Non-pigmented ciliary epithelial cell (primary cell): Measurements from ENCODE around the gene GLB1L3.
A peak's percentile ranks its signal among the peaks of the same experiment; 100 is the strongest.
"Not testable (repeated sequence)": the region's sequence is repeated elsewhere in the genome, so short reads cannot be mapped to it uniquely, and the experiment has no call there.

Experiments
- DNase-seq: peaks from one replicate; pipeline ENCODE4 v3.0.0-alpha.2; 2010; ENCODE audit warnings: low read depth

GLB1L3 gene

DNA sequence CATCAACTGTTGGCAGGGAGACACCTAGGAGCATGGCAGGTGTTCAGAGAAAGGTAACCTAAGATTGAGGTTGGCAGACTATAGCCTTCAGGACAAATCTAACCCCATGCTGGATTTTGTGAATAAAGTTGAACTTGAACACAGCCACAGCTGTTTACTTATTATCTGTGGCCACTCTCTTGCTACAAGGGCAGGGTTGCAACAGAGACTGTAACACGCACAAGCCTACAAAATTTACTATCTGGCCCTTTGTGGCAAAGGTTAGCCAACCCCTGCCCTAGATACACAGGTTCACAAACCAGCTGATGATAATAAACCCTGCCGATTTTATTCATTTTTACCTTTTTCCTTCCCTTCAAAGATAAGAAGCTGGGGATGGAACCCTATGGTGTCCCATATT lies 25.5 kb upstream of the GLB1L3 start:
- no peak for DNase-seq

DNA sequence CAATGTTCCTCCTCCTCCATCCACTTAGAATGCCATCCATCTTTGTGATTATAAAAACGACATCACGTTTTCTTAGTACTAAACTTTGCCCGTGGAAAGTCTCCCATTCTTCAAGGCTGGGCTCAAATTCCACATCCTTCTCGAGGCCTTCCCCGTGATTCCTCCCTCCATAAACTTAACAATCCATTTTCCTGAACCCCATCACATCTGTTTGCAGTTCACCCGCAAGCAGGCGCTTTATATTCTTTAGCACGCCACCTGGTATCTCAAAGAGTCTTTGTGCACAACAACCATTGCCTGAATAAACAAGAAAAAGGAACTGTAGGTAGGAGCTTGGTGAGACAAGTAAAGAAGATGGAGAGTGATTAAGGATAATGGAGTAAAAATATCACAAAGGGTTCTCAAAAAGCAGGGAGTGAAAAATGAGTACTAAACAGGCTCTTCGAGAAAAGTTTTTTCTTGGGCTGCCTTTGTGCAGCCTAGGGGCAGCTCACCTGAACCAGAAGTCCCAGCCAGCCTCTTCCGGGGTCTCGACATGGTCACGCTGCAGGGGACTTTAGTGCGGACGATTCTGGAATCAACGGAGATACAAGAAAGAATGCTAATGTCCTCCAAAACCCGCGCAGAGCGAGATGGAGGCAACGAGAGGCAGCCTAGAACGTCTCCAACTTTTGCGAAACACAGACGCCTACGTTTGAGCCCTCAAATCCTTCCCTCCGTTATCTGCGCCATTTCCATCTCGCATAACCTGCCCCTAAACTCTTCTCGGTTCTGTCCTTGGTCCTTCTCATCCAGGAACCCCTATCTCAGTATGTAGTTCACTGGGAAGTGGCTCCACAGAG lies 23.6 kb upstream of the GLB1L3 start:
- DNase-seq: peak; percentile 23

DNA sequence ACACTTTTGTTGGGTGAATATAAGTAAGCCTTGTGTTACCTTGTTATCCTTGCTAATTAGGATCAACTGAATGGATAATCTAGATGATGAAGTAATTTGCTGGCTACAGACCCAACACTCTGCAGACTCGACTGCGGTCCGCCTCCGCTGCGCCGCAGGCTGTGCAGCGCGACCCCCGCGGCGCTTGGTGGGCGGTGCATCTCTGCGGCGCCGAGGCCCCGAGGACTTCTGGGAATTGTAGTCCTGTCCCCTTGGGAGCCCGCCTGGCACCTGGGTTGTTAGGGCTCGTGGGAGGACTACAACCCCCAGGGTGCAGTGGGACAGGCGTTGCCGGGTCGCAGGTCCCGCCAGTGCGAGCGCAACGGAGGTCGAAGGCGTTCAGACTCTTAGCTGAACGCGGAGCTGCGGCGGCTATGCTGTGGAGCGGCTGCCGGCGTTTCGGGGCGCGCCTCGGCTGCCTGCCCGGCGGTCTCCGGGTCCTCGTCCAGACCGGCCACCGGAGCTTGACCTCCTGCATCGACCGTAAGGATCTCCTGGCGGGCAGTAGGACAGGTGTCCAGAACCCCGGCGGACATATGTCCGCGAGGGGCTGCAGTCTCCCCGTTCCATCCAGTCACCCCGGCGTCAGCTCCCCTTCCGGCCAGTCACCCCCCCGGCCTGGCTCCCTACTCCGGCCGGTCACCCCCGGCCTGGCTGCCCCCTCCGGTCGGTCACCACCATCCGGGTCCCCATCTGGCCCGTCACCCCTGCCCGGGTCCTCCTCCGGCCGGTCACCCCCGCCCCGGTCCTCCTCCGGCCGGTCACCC lies 22.8 kb upstream of the GLB1L3 start, which contains the start of the genes ACAD8 and THYN1:
Gene ACAD8 (plus strand): TSS at position 381 of the 806 bp plus-strand sequence. CDS start 33 bp downstream, at position 414.
Gene THYN1 (minus strand): TSS at position 165 of the 806 bp plus-strand sequence. CDS start 470 bp downstream, outside the sequence.
- DNase-seq: peak; percentile 88

DNA sequence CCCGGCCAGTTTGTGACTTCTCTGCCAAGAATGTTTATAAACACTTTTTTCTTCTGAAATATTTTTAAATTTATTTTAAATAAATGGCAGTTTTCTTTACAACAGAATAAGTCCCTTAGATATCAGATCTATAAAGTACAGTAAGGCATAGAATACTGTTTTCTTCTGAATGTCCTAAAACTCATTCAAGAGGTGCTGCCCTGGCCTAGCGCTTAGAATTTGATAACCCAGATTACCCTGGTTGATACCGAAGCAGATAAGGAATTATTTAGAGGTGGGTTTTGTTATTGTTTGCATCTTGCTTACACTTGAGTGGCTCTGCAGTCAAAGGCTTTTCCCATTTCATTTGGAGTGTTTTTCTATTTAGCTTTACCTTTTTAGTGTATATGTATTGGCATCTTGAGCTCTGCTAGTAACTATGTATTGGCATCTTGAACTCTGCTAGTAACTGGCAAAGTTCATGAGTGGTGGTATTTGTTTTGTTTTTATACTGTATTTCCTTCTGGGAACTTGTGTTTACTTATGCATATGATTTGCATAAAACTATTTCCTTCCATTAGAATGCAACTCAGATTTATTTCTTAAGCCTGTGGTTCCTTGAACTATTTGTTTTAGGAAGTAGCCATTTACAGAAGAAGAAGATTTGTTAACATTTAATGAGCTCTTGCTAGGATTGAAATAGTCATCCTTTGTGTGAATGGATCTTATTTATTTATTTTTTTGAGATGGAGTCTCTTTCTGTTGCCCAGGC lies 21.6 kb upstream of the GLB1L3 start:
- no peak for DNase-seq

DNA sequence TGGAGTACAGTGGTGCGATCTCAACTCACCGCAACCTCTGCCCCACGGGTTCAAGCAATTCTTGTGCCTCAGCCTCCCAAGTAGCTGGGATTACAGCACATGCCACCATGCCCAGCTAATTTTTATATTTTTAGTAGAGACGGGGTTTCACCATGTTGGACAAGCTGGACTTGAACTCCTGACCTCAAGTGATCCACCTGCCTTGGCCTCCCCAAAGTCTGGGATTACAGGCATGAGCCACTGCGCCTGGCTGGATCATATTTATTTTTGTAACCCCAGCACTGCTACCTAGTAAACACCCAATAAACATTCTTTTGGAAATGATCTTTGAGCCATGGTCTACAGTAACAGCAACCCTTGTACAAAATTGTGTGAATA lies 21.0 kb upstream of the GLB1L3 start:
- DNase-seq: not testable (repeated sequence)

DNA sequence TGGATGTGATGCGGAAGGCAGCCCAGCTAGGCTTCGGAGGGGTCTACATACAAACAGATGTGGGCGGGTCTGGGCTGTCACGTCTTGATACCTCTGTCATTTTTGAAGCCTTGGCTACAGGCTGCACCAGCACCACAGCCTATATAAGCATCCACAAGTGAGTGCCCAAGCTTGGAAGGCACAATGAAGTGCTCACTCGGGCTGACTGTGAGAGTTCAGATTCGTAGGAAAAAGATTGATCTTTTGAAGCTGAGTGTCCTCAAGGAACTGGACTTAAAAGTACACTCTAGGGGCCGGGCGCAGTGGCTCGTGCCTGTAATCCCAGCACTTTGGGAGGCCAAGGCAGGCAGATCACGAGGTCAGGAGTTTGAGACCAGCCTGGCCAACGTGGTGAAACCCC lies 19.1 kb upstream of the GLB1L3 start:
- no peak for DNase-seq

DNA sequence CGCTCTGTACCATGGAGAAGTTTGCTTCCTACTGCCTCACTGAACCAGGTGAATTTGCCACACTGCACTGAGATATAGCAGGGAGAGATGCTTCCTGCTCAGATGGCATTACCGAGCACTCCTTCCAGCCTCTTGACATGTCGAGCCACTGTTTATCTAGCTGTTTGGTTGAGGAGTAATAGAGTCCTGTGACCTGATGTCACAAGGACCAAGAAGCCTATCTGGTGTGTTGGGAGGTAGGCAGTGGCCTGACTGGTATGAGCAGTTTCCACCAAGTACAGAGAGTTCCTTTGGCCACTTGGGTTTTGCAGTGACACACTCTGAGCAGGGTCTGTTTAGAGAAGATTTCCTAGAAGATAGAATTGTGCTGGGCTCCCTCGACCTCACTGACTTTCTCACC lies 17.6 kb upstream of the GLB1L3 start:
- no peak for DNase-seq

DNA sequence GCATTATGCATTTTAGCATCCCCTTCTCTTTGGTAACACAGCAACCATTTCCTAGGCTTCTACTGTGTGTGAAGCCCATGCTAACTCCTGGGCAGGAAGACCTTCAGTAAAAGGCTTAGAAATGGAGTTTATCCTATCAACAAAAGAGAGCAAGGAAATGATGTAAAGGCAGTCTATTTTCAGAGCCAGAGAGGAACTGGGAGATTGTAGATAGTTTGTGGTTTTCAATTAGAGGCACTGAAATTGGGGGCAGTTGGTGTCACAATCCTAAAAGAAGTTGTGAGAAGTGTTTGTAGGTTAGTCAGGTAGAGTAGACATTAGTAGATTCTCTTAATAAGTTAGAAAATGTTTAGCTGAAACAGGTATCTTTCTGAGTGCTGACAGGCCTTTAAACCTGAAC lies 15.7 kb upstream of the GLB1L3 start:
- DNase-seq: no peak

DNA sequence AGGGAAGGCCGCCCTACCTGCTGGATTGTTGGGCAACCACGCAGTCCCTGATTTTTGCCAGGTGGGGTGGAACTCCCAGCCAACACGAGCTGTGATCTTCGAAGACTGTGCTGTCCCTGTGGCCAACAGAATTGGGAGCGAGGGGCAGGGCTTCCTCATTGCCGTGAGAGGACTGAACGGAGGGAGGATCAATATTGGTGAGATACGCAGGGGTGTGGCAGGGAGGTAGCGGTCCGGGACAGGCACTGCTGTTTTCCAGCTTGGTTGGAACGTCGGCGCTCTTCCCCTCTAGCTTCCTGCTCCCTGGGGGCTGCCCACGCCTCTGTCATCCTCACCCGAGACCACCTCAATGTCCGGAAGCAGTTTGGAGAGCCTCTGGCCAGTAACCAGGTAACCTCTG lies 15.2 kb upstream of the GLB1L3 start:
- no peak for DNase-seq

DNA sequence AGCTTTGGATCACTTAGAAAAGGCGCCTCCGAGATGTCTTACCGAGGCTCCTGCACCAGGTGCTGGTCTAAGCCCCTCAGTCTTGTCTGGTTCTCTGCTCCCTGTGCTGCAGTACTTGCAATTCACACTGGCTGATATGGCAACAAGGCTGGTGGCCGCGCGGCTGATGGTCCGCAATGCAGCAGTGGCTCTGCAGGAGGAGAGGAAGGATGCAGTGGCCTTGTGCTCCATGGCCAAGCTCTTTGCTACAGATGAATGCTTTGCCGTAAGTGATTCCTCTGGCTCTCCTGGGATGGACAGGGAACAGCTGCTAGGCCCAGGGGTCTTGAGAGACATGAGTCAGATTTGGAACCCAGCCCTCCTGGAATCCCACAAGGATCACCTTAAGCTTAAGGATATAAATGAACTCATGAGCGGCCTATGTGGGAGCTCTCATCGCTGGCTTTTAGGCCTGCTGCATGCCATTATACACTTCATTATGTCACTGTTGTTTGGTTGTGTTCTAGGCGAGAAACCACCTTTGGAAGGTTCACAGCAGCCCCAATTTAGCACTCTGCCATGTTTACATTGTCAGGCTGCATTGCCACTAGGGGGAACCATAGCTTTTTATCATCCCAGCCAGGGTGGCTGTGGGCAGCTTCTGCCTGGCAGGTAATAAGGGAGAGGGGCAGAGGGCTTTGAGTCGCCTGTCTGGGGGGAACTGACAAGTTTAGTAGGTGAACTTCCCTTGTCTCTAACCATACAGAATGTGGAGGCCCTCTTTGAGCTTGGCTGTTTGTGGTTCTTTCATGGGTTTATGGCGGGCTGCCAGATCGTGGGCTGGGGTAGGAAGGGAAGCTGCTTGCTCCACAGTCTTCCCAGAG lies 14.3 kb upstream of the GLB1L3 start:
- no peak for DNase-seq

DNA sequence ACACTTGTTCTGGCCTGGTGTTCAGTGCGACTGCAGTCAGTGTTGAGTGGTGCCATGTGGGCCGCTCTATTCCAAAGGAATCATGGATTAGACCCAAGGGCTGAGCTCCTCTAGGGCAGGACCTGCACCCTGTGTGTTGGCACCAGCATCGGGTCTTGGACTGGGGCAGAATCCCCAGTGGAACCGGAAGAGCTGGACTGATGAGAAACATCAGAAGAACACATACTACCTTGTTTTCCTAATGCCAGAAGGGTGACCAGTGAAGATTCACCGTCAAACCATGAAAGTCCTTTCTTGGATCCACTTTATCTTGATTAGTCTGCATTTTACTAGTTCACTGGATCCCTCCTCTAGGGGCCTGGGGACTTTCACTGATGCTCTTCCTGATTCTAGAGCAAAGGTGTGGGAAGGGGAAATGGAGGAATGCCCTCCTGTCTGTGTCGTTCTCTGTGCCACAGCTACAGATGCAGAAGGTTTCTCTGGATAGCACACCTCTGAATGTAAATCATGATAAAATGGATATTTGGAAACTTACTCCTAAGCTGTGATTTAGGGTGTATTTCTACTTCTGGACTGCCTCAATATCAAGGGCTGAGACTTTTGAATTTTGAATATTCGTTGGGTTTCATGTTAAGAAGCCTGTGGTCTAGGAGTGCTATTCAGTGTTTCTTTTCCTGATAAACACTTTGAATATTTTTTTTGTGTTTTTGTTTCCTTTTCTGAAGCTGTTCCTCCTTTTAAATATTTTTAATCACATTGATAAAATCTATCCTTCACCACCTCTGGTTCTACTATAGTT lies 11.0 kb upstream of the GLB1L3 start:
- DNase-seq: no peak

DNA sequence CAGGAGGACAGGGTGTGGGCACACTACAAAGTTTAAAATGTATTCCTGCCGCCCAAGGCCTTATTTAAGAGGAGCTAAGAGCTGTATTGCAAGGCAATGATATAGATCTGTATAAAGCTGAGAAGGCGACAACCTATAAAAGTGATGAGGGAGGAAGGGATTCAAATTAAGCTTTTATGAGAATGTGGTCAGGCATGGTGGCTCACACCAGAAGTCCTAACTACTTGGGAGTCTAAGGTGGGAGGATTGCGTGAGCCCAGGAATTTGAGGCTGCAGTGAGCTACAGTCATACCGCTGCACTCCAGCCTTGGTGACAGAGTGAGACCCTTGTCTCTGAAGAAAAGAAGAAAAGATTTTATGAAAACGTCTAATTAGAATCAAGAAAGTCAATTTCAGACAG lies 9.7 kb upstream of the GLB1L3 start:
- no peak for DNase-seq

DNA sequence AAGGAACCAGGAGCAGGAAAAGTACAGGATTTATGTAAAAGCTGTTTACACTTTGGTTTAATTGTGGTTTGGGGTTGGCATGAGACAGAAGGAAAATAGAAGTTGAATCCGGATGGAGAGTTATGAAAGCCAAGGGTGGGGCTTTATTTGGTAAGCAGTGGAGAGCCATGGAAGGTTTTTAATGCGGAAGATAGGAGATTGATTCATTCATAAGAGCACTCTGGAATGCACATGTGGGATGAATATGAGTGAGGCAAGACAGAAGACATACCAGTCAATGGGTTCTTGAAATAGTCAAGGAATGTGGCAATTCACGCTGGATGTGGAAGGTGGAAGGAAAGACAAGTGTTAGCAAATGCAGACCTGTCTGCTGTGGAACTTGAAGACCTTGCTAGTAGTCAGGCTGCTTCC lies 9.3 kb upstream of the GLB1L3 start:
- peak; percentile 51 for DNase-seq

DNA sequence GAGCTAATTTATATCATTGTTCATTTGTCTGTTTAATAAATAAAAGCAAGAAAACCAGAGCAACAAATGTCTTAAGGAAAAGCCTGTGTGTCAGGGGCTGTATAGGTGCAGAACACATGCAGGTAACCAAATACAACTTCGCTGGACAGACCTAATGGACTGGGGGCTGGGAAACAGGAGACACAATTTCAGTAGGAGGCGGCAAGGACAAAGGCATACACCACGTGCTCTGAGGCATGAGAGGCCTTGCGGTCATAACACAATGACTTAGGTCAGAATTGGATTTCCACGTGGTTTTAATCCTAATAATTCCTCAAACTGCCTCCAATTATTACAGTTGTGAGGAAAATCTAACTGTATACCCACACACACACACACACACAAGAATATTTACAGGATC lies 8.7 kb upstream of the GLB1L3 start:
- no peak for DNase-seq

DNA sequence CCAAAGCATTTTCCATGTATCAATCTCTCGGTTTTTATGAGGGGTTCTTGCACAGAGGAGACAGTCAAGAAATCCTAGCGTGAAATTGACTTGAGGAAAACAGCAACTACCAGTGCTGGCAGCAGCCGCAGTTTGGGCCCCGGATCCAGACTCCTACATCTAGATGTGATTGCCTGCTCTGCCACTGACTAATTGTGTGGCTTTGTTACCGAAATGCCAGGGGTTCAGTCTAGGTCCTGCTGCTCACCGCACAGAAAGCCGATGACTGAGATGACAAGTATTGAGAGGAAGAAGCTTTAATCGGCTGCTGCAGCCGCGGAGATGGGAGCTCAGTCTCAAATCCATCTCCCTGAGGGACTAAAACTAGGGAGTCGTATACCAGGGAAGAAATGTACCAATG lies 8.2 kb upstream of the GLB1L3 start:
- DNase-seq: no peak

DNA sequence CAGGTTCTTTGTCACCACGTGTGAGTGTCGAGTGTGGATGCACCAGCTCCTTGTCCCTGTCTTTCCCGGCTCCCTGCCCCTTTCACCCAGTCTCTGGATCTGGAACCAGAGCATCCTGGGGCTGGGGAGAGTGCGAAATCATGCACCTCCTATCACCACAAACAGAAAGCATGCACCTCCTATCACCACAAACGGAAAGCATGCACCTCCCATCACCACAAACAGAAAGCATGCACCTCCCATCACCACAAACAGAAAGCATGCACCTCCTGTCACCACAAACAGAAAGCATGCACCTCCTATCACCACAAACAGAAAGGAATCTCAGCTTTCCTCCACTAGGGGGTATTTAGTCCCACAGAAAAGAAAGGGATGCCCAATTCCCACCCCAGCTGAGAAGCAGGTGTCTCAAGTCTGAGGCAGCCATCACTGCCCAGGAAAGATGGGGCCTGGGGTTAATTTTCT lies 5.9 kb upstream of the GLB1L3 start:
- no peak for DNase-seq

DNA sequence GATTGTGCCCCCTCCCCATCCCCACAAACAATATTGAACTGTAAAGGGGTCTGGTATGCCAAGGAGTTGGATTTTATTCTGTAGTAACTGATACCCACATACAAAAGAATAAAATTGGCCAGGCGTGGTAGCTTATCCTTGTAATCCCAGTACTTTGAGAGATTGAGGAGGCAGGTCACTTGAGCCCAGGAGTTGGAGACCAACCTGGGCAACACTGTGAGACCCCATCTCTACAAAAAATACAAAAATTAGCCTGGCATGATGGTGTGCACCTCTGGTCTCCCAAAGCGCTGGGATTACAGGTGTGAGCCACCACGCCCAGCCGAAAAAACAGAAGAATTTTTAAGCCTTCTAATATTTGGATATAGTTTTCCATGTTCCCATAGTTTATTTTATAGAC lies 4.2 kb upstream of the GLB1L3 start:
- no peak for DNase-seq

DNA sequence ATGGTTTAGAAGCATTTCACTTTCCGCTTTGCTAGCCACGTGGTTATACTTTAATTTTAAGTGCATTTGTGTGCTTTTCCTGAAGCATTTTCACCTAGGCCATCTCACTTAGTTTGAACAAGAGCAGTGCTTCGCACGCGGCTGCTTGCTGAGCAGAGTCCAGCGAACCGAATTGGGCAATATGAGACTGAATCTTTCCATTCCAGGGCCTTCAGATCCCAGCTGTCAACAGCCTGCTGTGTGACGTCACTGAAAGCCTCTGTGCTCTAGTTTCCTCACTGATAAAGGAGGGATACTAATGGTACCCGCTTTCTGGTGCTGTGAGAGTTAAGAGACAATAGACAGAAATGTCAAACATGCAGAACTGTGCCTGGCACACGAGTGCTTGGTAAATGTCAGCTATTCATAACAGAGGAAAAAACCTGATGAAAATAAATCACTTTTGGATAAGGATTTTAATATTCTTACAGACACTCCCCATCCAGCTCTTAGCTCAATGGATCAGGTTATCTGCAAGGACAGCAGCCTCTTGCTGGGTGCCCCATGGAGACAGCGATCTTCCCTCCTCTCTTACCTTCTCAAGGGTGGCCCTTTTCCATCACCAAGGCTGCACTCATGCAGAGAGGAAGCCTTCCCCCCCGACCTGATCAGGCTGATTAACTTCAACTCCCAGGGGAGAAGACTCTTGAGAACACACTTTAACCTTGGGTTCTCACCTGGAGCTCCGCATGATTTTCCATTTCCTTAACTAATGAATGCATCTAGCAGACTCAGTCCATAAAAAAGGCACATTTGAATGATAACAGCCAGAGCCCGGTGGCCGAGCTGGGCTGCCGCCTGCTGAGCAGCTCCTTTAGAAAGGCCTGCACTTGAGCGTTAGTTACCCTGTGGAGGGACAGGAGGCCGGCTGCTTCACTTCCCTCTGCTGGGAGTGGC lies 3.5 kb upstream of the GLB1L3 start:
- no peak for DNase-seq

DNA sequence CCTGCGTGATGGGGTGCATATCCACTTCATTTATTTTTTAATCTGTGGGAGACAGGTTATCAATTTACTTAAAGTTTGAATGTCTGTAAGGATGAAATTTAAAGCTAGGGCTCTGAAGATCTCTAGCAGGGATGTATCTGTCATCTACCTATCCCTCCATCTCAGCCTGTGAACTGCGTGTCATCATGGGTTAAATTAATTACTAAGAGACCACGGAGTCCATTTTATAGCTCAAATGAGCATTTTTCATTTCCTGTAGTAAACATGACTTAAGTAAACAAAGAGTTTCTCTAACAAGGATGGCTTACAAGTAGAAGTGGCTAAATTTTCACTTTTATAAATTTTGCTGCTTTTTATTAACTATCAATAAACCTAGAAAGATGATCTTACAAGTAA lies 2.9 kb upstream of the GLB1L3 start:
- DNase-seq: no peak

DNA sequence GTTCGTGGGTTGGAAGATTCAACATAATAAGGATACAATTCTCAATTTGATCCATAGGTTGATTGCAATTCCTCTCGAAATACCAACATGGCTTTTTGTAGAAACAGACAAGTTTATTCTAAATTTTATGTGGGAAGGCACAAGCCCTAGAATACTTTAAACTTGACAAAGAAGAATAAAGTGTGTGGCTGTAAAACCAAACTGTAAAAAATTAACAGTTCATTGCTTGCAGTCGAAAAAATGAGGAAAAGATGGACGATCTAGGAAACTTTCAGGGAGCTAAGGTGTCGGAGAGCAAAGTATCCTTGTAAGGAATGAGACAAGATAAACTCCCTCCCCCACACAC lies 1.0 kb upstream of the GLB1L3 start:
- DNase-seq: no peak
